ENCODE results near the gene EP300.

Gene EP300

DNA sequence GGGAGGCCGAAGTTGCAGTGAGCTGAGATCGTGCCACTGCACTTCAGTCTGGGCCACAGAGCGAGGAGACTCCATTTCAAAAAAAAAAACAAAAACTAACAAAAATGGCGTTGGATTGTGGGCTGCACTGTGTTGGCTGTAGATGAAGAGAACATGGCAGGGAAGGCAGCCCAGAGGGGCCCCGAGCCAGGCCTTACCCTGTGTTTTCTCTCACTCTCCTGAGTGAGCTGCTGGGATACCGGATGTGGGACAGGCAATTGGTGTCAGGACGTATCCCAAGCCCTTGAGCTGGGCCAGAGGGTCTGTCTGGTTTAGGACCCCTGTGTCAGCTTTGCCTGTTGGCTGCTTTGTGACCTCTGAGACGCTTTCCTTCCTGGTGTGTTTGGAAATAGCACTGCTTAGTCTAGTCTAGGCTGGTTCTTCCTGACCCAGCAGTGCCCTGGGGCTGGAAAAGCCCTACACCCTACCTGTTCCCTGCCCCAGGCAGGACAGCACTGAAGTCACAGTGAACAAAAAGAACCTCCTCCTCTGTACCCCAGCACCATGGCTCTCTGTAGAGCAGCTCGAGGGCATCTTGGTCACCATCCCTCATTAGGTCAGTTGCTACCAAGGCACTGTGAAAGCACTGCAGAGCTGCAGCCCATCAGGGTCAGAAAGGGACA, 130.6 kb downstream of the EP300 start:
- no peak for TF ChIP-seq ISL1 (CRISPR knock-in tag; IDR thresholded peaks at IDR 0.05)
- TF ChIP-seq, protein P1, sequence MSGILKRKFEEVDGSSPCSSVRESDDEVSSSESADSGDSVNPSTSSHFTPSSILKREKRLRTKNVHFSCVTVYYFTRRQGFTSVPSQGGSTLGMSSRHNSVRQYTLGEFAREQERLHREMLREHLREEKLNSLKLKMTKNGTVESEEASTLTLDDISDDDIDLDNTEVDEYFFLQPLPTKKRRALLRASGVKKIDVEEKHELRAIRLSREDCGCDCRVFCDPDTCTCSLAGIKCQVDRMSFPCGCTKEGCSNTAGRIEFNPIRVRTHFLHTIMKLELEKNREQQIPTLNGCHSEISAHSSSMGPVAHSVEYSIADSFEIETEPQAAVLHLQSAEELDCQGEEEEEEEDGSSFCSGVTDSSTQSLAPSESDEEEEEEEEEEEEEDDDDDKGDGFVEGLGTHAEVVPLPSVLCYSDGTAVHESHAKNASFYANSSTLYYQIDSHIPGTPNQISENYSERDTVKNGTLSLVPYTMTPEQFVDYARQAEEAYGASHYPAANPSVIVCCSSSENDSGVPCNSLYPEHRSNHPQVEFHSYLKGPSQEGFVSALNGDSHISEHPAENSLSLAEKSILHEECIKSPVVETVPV (CRISPR knock-in tag; IDR thresholded peaks at IDR 0.05): no peak
- TF ChIP-seq PPARA (CRISPR knock-in tag; IDR thresholded peaks at IDR 0.05; ENCODE audit: borderline replicate concordance): no peak
- no peak for TF ChIP-seq RARB (CRISPR knock-in tag; IDR thresholded peaks at IDR 0.05)
- TF ChIP-seq, protein P2, sequence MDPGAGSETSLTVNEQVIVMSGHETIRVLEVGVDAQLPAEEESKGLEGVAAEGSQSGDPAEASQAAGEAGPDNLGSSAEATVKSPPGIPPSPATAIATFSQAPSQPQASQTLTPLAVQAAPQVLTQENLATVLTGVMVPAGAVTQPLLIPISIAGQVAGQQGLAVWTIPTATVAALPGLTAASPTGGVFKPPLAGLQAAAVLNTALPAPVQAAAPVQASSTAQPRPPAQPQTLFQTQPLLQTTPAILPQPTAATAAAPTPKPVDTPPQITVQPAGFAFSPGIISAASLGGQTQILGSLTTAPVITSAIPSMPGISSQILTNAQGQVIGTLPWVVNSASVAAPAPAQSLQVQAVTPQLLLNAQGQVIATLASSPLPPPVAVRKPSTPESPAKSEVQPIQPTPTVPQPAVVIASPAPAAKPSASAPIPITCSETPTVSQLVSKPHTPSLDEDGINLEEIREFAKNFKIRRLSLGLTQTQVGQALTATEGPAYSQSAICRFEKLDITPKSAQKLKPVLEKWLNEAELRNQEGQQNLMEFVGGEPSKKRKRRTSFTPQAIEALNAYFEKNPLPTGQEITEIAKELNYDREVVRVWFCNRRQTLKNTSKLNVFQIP (CRISPR knock-in tag; IDR thresholded peaks at IDR 0.05; ENCODE audit: borderline replicate concordance, low read depth): no peak
- TF ChIP-seq ZNF70 (CRISPR knock-in tag; IDR thresholded peaks at IDR 0.05): no peak
- no peak for TF ChIP-seq CSDC2 (CRISPR knock-in tag; IDR thresholded peaks at IDR 0.05)
- TF ChIP-seq GLIS3 (CRISPR knock-in tag; IDR thresholded peaks at IDR 0.05): no peak
- TF ChIP-seq ZNF8 (CRISPR knock-in tag; IDR thresholded peaks at IDR 0.05): no peak
- no peak for TF ChIP-seq BACH2 (CRISPR knock-in tag; IDR thresholded peaks at IDR 0.05; ENCODE audit: borderline replicate concordance)
- no peak for TF ChIP-seq SNAI2 (CRISPR knock-in tag; IDR thresholded peaks at IDR 0.05)
- TF ChIP-seq ARNTL (CRISPR knock-in tag; IDR thresholded peaks at IDR 0.05; ENCODE audit: borderline replicate concordance, low read depth): no peak
- no peak for TF ChIP-seq ZC3H10 (CRISPR knock-in tag; IDR thresholded peaks at IDR 0.05)
- TF ChIP-seq ESRRG (CRISPR knock-in tag; IDR thresholded peaks at IDR 0.05): no peak
- TF ChIP-seq, protein P3, sequence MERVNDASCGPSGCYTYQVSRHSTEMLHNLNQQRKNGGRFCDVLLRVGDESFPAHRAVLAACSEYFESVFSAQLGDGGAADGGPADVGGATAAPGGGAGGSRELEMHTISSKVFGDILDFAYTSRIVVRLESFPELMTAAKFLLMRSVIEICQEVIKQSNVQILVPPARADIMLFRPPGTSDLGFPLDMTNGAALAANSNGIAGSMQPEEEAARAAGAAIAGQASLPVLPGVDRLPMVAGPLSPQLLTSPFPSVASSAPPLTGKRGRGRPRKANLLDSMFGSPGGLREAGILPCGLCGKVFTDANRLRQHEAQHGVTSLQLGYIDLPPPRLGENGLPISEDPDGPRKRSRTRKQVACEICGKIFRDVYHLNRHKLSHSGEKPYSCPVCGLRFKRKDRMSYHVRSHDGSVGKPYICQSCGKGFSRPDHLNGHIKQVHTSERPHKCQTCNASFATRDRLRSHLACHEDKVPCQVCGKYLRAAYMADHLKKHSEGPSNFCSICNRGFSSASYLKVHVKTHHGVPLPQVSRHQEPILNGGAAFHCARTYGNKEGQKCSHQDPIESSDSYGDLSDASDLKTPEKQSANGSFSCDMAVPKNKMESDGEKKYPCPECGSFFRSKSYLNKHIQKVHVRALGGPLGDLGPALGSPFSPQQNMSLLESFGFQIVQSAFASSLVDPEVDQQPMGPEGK (CRISPR knock-in tag; IDR thresholded peaks at IDR 0.05; ENCODE audit: borderline replicate concordance): no peak
- no peak for ATAC-seq

DNA sequence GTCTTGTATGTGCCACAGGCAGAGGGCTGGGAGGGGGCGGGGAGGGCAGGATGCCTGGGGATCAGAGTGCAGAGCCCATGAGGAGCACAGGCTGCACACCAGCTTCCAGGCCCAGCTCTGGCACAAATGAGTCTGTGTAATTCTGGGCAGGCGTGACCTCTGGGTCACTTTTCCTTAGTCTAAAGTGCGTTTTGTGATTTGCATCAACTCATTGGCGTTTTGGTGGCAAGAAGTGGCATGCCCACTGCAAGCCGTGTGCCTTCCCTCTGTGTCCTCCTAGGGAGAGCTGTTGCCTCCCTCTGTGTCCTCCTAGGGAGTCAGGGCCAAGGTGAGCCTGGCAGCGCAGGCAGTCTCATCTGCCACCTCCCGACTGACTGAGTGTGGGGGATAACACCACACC, 131.1 kb downstream of the EP300 start:
- TF ChIP-seq CSDC2 (CRISPR knock-in tag; IDR thresholded peaks at IDR 0.05) (no peak), BACH2 (CRISPR knock-in tag; IDR thresholded peaks at IDR 0.05; ENCODE audit: borderline replicate concordance) (no peak), ISL1 (CRISPR knock-in tag; IDR thresholded peaks at IDR 0.05) (no peak), OSR1 (CRISPR knock-in tag; IDR thresholded peaks at IDR 0.05) (no peak), GLIS3 (CRISPR knock-in tag; IDR thresholded peaks at IDR 0.05) (no peak), ZC3H10 (CRISPR knock-in tag; IDR thresholded peaks at IDR 0.05) (no peak)
- TF ChIP-seq, protein P4, sequence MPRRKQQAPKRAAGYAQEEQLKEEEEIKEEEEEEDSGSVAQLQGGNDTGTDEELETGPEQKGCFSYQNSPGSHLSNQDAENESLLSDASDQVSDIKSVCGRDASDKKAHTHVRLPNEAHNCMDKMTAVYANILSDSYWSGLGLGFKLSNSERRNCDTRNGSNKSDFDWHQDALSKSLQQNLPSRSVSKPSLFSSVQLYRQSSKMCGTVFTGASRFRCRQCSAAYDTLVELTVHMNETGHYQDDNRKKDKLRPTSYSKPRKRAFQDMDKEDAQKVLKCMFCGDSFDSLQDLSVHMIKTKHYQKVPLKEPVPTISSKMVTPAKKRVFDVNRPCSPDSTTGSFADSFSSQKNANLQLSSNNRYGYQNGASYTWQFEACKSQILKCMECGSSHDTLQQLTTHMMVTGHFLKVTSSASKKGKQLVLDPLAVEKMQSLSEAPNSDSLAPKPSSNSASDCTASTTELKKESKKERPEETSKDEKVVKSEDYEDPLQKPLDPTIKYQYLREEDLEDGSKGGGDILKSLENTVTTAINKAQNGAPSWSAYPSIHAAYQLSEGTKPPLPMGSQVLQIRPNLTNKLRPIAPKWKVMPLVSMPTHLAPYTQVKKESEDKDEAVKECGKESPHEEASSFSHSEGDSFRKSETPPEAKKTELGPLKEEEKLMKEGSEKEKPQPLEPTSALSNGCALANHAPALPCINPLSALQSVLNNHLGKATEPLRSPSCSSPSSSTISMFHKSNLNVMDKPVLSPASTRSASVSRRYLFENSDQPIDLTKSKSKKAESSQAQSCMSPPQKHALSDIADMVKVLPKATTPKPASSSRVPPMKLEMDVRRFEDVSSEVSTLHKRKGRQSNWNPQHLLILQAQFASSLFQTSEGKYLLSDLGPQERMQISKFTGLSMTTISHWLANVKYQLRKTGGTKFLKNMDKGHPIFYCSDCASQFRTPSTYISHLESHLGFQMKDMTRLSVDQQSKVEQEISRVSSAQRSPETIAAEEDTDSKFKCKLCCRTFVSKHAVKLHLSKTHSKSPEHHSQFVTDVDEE (CRISPR knock-in tag; IDR thresholded peaks at IDR 0.05): no peak
- no peak for ATAC-seq

DNA sequence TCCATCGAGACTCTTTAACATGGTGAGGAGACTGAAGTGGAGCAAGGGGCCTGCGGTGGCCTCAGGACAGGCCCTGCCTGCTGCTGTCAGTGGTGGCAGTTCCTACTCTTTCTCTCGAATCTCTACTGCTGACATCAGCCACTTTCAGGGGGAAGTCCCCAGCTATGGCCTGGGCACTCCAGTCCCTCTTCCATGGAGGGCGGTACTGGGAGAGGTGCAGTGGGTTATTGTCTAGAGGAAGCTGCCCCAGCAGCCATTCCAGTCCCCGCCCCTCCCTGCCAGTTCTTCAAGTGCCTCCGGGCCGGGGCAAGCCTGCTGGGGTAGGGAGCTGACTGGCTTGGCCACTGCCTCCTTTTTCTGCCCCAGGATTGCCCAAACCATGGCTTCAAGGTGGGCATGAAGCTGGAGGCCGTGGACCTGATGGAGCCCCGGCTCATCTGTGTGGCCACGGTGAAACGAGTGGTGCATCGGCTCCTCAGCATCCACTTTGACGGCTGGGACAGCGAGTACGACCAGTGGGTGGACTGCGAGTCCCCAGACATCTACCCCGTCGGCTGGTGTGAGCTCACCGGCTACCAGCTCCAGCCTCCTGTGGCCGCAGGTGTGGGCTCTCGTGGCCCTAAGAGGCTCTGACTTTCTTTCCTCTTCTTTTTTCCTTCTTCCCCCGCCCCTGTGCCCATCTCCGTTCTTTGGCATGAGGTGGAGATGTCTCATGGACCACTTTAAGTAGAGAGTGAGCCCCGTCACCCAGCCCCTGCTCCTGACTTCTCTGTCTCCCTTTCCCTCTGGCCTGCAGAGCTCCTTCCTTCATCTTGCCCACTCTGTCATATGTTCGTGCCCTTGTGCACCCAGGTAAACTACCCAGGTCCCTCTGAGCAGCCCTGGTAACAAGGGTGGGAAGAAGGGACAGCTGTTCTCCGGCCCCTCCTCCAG, 134.6 kb downstream of the EP300 start:
- ATAC-seq: no peak
- TF ChIP-seq ARNTL (CRISPR knock-in tag; IDR thresholded peaks at IDR 0.05; ENCODE audit: borderline replicate concordance, low read depth) (no peak), CSDC2 (CRISPR knock-in tag; IDR thresholded peaks at IDR 0.05) (no peak), ZNF70 (CRISPR knock-in tag; IDR thresholded peaks at IDR 0.05) (no peak), ZNF8 (CRISPR knock-in tag; IDR thresholded peaks at IDR 0.05) (no peak), BACH2 (CRISPR knock-in tag; IDR thresholded peaks at IDR 0.05; ENCODE audit: borderline replicate concordance) (no peak), RARB (CRISPR knock-in tag; IDR thresholded peaks at IDR 0.05) (no peak), TCF4 (CRISPR knock-in tag; IDR thresholded peaks at IDR 0.05; ENCODE audit: borderline replicate concordance) (no peak), ZC3H10 (CRISPR knock-in tag; IDR thresholded peaks at IDR 0.05) (no peak), ESRRG (CRISPR knock-in tag; IDR thresholded peaks at IDR 0.05) (no peak)
- TF ChIP-seq, protein P2 (CRISPR knock-in tag; IDR thresholded peaks at IDR 0.05; ENCODE audit: borderline replicate concordance, low read depth): no peak
- TF ChIP-seq, protein P5, sequence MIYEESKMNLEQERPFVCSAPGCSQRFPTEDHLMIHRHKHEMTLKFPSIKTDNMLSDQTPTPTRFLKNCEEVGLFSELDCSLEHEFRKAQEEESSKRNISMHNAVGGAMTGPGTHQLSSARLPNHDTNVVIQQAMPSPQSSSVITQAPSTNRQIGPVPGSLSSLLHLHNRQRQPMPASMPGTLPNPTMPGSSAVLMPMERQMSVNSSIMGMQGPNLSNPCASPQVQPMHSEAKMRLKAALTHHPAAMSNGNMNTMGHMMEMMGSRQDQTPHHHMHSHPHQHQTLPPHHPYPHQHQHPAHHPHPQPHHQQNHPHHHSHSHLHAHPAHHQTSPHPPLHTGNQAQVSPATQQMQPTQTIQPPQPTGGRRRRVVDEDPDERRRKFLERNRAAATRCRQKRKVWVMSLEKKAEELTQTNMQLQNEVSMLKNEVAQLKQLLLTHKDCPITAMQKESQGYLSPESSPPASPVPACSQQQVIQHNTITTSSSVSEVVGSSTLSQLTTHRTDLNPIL (CRISPR knock-in tag; IDR thresholded peaks at IDR 0.05; ENCODE audit: low read depth): no peak
- TF ChIP-seq, protein P4 (CRISPR knock-in tag; IDR thresholded peaks at IDR 0.05): no peak

Data from SK-N-SH treated with all-trans-retinoic acid at 6 μM for 48 hours (cell line).